Fibroblast of lung (primary cell): ENCODE results near the gene CD86.

Experiments used
- EZH2 ChIP-seq: IDR thresholded peaks from 2 replicates; pipeline ENCODE4 v1.5.1; 2012; ENCODE audit warnings: low read length, control low read depth, mild to moderate bottlenecking; ENCODE audit errors: missing control alignments
- TF ChIP-seq, protein P1 (sequence below), 2 donors: IDR thresholded peaks in 1 of 2; conservative IDR thresholded peaks in 1 of 2; 1 replicate in 1 of 2; 2 replicates in 1 of 2; pipeline ENCODE4 v1.5.1; 2011 to 2012; ENCODE audit warnings: low read length in 2 of 2, control low read depth in 1 of 2, inconsistent platforms in 1 of 2, low read depth in 1 of 2, mild to moderate bottlenecking in 1 of 2

GRCh38 chr3:122025296-122025695 is 29.9 kb upstream of the CD86 start:
- TF ChIP-seq, protein P1, sequence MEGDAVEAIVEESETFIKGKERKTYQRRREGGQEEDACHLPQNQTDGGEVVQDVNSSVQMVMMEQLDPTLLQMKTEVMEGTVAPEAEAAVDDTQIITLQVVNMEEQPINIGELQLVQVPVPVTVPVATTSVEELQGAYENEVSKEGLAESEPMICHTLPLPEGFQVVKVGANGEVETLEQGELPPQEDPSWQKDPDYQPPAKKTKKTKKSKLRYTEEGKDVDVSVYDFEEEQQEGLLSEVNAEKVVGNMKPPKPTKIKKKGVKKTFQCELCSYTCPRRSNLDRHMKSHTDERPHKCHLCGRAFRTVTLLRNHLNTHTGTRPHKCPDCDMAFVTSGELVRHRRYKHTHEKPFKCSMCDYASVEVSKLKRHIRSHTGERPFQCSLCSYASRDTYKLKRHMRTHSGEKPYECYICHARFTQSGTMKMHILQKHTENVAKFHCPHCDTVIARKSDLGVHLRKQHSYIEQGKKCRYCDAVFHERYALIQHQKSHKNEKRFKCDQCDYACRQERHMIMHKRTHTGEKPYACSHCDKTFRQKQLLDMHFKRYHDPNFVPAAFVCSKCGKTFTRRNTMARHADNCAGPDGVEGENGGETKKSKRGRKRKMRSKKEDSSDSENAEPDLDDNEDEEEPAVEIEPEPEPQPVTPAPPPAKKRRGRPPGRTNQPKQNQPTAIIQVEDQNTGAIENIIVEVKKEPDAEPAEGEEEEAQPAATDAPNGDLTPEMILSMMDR (conservative IDR thresholded peaks at IDR 0.05 in 1 of 2, IDR thresholded peaks at IDR 0.05 in 1 of 2; ENCODE audit: low read depth in 1 of 2, low read length in 2 of 2), result no peak
- TF ChIP-seq EZH2, result no peak
